ENCODE data around the gene FAM131B. TPM values are rescaled to one million over a fixed set of nuclear protein-coding genes. Genes with fewer than 3 reads are reported as not detected.

The FAM131B gene
- polyA plus RNA-seq, 2 donors, result 0.16 to 0.28 TPM

DNA sequence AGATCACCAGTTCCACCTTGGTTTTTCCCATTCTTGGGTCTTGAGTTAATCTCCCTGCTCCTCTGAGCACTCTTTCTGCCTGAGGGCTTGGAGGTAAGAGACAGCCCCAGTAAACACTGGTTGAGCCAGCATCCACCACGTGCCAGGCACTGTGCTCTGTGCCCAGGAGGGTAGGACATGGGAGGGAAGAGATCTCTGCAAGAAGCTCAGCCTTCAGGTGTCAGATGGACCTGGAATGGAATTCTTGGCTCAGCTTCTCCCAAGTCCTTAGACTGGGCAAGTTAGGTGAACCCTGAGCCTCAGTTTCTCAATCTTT lies 21.1 kb upstream of the FAM131B start:
- Histone ChIP-seq H3K4me3 (ENCODE audit: low read depth in 1 of 2, low read length in 2 of 2) (peak overlapping the region in 1 of 2 donors; percentile 79), H3K9me3 (ENCODE audit: control insufficient read depth in 2 of 2, insufficient read depth in 1 of 2, low read depth in 1 of 2, low read length in 1 of 2) (no peaks in the 10 kb centered on the region), H3K27ac (ENCODE audit: low read depth in 2 of 2, low read length in 1 of 2) (peak overlapping the region; percentile 52 to 98), H3K36me3 (ENCODE audit: control insufficient read depth in 2 of 2, insufficient read depth in 2 of 2, low read length in 1 of 2) (peaks cover 0 to 12% of the 10 kb centered on the region in 2 donors), H3K27me3 (ENCODE audit: control insufficient read depth in 1 of 2, insufficient read depth in 2 of 2, low read length in 2 of 2) (no peaks in the 10 kb centered on the region), H3K4me1 (ENCODE audit: control insufficient read depth in 2 of 2, insufficient read depth in 2 of 2, low read length in 1 of 2) (peaks cover 17 to 34% of the 10 kb centered on the region in 2 donors)
- 37 to 53% methylated on average over 1 of the region's 1 CpG for WGBS, 2 donors

GRCh38 chr7:143382791-143383641 lies 20.5 kb upstream of the FAM131B start:
- Histone ChIP-seq H3K4me3 (ENCODE audit: low read depth in 1 of 2, low read length in 2 of 2) (peak overlapping the region; percentile 79 to 89), H3K27ac (ENCODE audit: low read depth in 2 of 2, low read length in 1 of 2) (peak overlapping the region; percentile 98 to 99), H3K27me3 (ENCODE audit: control insufficient read depth in 1 of 2, insufficient read depth in 2 of 2, low read length in 2 of 2) (no peaks in the 10 kb centered on the region), H3K4me1 (ENCODE audit: control insufficient read depth in 2 of 2, insufficient read depth in 2 of 2, low read length in 1 of 2) (peaks cover 17 to 34% of the 10 kb centered on the region in 2 donors), H3K36me3 (ENCODE audit: control insufficient read depth in 2 of 2, insufficient read depth in 2 of 2, low read length in 1 of 2) (peaks cover 0 to 8% of the 10 kb centered on the region in 2 donors), H3K9me3 (ENCODE audit: control insufficient read depth in 2 of 2, insufficient read depth in 1 of 2, low read depth in 1 of 2, low read length in 1 of 2) (no peaks in the 10 kb centered on the region)
- 76 to 77% methylated on average over 15 of the region's 15 CpGs for WGBS, 2 donors

GRCh38 chr7:143382126-143382790 lies 19.7 kb upstream of the FAM131B start:
- Histone ChIP-seq H3K27ac (ENCODE audit: low read depth in 2 of 2, low read length in 1 of 2) (peak overlapping the region; percentile 98 to 99), H3K36me3 (ENCODE audit: control insufficient read depth in 2 of 2, insufficient read depth in 2 of 2, low read length in 1 of 2) (peaks cover 0 to 3% of the 10 kb centered on the region in 2 donors), H3K4me1 (ENCODE audit: control insufficient read depth in 2 of 2, insufficient read depth in 2 of 2, low read length in 1 of 2) (peaks cover 17 to 29% of the 10 kb centered on the region in 2 donors), H3K27me3 (ENCODE audit: control insufficient read depth in 1 of 2, insufficient read depth in 2 of 2, low read length in 2 of 2) (no peaks in the 10 kb centered on the region), H3K4me3 (ENCODE audit: low read depth in 1 of 2, low read length in 2 of 2) (peak overlapping the region; percentile 79 to 89), H3K9me3 (ENCODE audit: control insufficient read depth in 2 of 2, insufficient read depth in 1 of 2, low read depth in 1 of 2, low read length in 1 of 2) (no peaks in the 10 kb centered on the region)
- WGBS, 2 donors, result 26 to 45% methylated on average over 17 to 21 of the region's 21 CpGs

DNA sequence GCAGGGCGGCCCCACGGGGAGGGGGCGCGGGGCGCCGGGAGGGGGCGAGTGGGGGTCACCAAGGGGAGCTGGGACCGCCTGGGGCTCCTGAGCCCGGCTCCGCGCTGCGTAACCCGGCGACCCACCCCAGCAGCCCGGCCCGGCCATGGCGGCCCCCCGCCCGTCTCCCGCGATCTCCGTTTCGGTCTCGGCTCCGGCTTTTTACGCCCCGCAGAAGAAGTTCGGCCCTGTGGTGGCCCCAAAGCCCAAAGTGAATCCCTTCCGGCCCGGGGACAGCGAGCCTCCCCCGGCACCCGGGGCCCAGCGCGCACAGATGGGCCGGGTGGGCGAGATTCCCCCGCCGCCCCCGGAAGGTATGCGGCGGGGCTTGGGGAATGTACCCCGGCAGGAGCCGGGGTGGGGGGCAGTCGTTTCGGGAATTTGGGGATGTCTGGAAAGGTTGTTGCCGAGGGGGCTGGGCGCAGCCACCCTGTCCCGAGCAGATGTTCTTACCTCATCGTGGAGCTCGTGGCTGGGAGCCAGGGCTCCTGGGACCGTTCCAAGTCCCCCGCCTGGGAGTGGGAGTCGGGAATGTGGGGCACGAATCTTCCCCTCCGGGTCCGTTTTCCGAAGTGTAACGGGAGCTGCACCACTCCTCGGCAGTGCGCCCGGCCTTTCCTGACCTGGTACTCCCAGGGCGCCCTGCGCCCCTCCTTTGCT lies 19.1 kb upstream of the FAM131B start:
- H3K4me3 ChIP-seq (ENCODE audit: low read depth in 1 of 2, low read length in 2 of 2), result peak overlapping the region; percentile 79 to 89
- H3K4me1 ChIP-seq (ENCODE audit: control insufficient read depth in 2 of 2, insufficient read depth in 2 of 2, low read length in 1 of 2), result peaks cover 17 to 29% of the 10 kb centered on the region in 2 donors
- WGBS, 2 donors, result 1 to 2% methylated on average over 45 to 64 of the region's 64 CpGs
- H3K27me3 ChIP-seq (ENCODE audit: control insufficient read depth in 1 of 2, insufficient read depth in 2 of 2, low read length in 2 of 2), result no peaks in the 10 kb centered on the region
- H3K27ac ChIP-seq (ENCODE audit: low read depth in 2 of 2, low read length in 1 of 2), result peak overlapping the region; percentile 98 to 99
- peaks cover 0 to 3% of the 10 kb centered on the region in 2 donors for H3K36me3 ChIP-seq (ENCODE audit: control insufficient read depth in 2 of 2, insufficient read depth in 2 of 2, low read length in 1 of 2)
- H3K9me3 ChIP-seq (ENCODE audit: control insufficient read depth in 2 of 2, insufficient read depth in 1 of 2, low read depth in 1 of 2, low read length in 1 of 2), result no peaks in the 10 kb centered on the region

GRCh38 chr7:143380646-143381426 lies 18.3 kb upstream of the FAM131B start, which contains the start of gene ZYX:
TSS of gene ZYX (plus strand) at chr7:143381345. CDS start at chr7:143381572, 227 bp downstream.
- H3K27me3 ChIP-seq (ENCODE audit: control insufficient read depth in 1 of 2, insufficient read depth in 2 of 2, low read length in 2 of 2), result no peaks in the 10 kb centered on the region
- H3K36me3 ChIP-seq (ENCODE audit: control insufficient read depth in 2 of 2, insufficient read depth in 2 of 2, low read length in 1 of 2), result peaks cover 0 to 3% of the 10 kb centered on the region in 2 donors
- H3K4me3 ChIP-seq (ENCODE audit: low read depth in 1 of 2, low read length in 2 of 2), result peak within 1 kb of the TSS; percentile 79 to 89
- peaks cover 13 to 22% of the 10 kb centered on the region in 2 donors for H3K4me1 ChIP-seq (ENCODE audit: control insufficient read depth in 2 of 2, insufficient read depth in 2 of 2, low read length in 1 of 2)
- WGBS, 2 donors, result 0% methylated on average over 49 to 72 of the region's 72 CpGs
- H3K9me3 ChIP-seq (ENCODE audit: control insufficient read depth in 2 of 2, insufficient read depth in 1 of 2, low read depth in 1 of 2, low read length in 1 of 2), result no peaks in the 10 kb centered on the region
- peak within 1 kb of the TSS; percentile 98 to 99 for H3K27ac ChIP-seq (ENCODE audit: low read depth in 2 of 2, low read length in 1 of 2)

DNA sequence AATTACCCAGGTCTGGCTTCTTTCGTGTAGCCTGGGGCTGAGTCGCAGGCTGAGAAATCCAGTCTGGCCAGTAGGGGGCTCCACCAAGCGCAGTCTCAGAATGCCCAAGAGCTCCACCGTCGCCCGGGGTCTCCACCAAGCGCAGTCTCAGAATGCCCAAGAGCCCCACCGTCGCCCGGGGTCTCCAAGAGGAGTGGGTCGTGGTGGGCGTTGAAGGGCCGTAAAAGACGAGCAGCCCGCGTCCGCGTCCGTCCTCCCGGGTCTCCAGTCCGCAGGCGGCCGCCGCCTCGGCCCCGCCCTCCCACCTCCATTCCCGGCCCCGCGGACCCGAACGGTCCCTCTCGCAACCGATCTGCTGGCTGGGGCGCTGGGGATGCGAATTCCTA lies 17.7 kb upstream of the FAM131B start:
- Histone ChIP-seq H3K4me3 (ENCODE audit: low read depth in 1 of 2, low read length in 2 of 2) (peak overlapping the region; percentile 79 to 89), H3K27me3 (ENCODE audit: control insufficient read depth in 1 of 2, insufficient read depth in 2 of 2, low read length in 2 of 2) (no peaks in the 10 kb centered on the region), H3K4me1 (ENCODE audit: control insufficient read depth in 2 of 2, insufficient read depth in 2 of 2, low read length in 1 of 2) (peaks cover 13 to 20% of the 10 kb centered on the region in 2 donors), H3K27ac (ENCODE audit: low read depth in 2 of 2, low read length in 1 of 2) (peak overlapping the region; percentile 98 to 99), H3K9me3 (ENCODE audit: control insufficient read depth in 2 of 2, insufficient read depth in 1 of 2, low read depth in 1 of 2, low read length in 1 of 2) (no peaks in the 10 kb centered on the region), H3K36me3 (ENCODE audit: control insufficient read depth in 2 of 2, insufficient read depth in 2 of 2, low read length in 1 of 2) (peaks cover 0 to 3% of the 10 kb centered on the region in 2 donors)
- 0% methylated on average over 34 to 35 of the region's 35 CpGs for WGBS, 2 donors

DNA sequence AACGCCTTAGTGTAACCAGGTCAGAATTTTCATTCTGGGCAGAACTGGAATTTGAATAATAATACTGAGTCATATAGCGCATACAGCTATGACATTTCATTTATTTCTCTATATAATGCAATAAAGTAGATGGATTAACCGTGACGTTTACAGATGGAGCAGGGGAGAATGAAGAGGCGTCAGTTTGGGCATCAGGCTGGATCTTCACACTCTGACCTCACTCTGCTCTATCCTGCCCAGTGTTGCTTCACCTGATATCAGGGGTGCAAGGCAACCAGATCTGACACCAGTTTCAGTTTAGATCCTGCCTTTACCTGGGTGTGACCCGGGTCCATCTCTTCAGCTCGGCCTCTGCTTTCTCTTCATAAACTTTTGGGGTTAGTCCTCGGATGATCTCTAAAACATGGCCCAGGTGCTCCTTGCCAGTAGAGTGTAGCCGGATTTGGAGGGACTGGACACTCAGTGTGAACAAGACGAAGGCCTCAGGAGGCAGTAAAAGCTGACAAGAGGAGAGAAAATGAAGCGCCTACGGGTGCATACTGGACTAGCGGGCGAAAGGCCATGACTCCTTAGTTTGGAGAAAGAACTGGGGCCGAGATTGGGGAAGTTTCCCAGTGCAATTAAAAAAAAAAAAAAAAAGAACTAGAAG lies 17.2 kb upstream of the FAM131B start:
- Histone ChIP-seq H3K27ac (ENCODE audit: low read depth in 2 of 2, low read length in 1 of 2) (peak overlapping the region; percentile 98 to 99), H3K9me3 (ENCODE audit: control insufficient read depth in 2 of 2, insufficient read depth in 1 of 2, low read depth in 1 of 2, low read length in 1 of 2) (no peaks in the 10 kb centered on the region), H3K4me1 (ENCODE audit: control insufficient read depth in 2 of 2, insufficient read depth in 2 of 2, low read length in 1 of 2) (peaks cover 13 to 18% of the 10 kb centered on the region in 2 donors), H3K4me3 (ENCODE audit: low read depth in 1 of 2, low read length in 2 of 2) (peak overlapping the region; percentile 79 to 89), H3K36me3 (ENCODE audit: control insufficient read depth in 2 of 2, insufficient read depth in 2 of 2, low read length in 1 of 2) (peaks cover 0 to 3% of the 10 kb centered on the region in 2 donors), H3K27me3 (ENCODE audit: control insufficient read depth in 1 of 2, insufficient read depth in 2 of 2, low read length in 2 of 2) (no peaks in the 10 kb centered on the region)
- WGBS, 2 donors, result 15 to 20% methylated on average over 15 of the region's 15 CpGs

DNA sequence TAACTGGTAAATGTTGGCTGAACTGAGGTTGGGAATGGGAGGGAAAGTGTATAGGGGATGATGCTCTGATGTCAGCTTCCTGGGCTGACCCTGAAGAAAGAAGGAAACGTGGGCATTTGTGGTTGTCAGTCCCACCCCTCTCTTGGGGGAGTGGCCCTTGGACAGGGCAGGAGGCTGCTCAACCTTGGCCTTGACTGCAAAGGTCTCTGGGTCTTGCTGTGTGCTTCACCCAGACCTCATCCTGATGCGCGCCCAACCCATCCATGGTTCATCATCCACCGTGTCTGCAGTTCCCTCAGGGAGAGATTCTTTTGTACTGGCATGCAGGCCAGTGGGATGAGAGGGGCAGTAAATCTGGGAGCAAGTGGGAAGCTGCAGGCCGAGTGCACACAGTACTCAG lies 13.9 kb upstream of the FAM131B start:
- Histone ChIP-seq H3K4me1 (ENCODE audit: control insufficient read depth in 2 of 2, insufficient read depth in 2 of 2, low read length in 1 of 2) (peaks cover 3% of the 10 kb centered on the region in 2 donors), H3K27ac (ENCODE audit: low read depth in 2 of 2, low read length in 1 of 2) (no peak overlapping the region), H3K36me3 (ENCODE audit: control insufficient read depth in 2 of 2, insufficient read depth in 2 of 2, low read length in 1 of 2) (no peaks in the 10 kb centered on the region), H3K4me3 (ENCODE audit: low read depth in 1 of 2, low read length in 2 of 2) (no peak overlapping the region), H3K9me3 (ENCODE audit: control insufficient read depth in 2 of 2, insufficient read depth in 1 of 2, low read depth in 1 of 2, low read length in 1 of 2) (no peaks in the 10 kb centered on the region), H3K27me3 (ENCODE audit: control insufficient read depth in 1 of 2, insufficient read depth in 2 of 2, low read length in 2 of 2) (no peaks in the 10 kb centered on the region)
- 70 to 80% methylated on average over 5 of the region's 5 CpGs for WGBS, 2 donors

Data from esophagus (tissue), 2 donors.